ENCODE data around the gene STAC2. TPM values are rescaled to one million over a fixed set of nuclear protein-coding genes. Genes with fewer than 3 reads are reported as not detected.

STAC2 gene
- polyA plus RNA-seq, 1 experiment: not detected

DNA sequence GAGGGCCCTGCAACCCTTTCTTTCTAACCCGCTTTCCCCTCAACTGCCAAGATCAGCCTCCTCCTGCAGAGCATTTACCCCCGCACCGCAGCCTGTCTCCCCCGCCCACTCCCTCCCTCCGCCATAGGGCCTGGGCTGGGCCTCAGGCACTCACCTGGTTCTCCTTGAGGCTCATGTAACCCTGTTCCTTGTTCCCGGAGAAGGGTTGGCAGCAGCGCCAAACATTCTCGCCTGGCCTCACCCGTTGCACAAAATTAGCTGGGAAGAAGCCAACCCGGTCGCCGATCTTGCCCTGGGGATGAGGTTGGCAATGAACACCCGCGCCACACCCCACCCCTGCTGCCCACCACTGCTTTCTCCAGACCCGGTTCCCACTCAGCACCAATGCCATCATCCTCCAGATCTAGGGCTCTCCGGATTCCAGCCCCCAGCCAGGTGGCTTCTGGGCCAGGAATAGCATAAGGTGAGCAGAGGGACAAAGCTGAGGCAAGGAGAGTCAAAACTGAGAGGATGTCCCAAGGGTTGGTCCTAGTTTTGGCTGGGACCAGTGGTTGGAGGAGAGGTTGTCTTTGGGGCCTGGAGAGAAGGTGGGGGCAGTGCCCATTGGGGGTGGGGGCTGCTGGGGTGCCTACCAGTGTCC, 12.8 kb downstream of the STAC2 start:
- TF ChIP-seq, protein P1, sequence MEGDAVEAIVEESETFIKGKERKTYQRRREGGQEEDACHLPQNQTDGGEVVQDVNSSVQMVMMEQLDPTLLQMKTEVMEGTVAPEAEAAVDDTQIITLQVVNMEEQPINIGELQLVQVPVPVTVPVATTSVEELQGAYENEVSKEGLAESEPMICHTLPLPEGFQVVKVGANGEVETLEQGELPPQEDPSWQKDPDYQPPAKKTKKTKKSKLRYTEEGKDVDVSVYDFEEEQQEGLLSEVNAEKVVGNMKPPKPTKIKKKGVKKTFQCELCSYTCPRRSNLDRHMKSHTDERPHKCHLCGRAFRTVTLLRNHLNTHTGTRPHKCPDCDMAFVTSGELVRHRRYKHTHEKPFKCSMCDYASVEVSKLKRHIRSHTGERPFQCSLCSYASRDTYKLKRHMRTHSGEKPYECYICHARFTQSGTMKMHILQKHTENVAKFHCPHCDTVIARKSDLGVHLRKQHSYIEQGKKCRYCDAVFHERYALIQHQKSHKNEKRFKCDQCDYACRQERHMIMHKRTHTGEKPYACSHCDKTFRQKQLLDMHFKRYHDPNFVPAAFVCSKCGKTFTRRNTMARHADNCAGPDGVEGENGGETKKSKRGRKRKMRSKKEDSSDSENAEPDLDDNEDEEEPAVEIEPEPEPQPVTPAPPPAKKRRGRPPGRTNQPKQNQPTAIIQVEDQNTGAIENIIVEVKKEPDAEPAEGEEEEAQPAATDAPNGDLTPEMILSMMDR (IDR thresholded peaks at IDR 0.05; ENCODE audit: low read depth, low read length): no peak
- peaks cover 21% of the 10 kb centered on the region for H3K27me3 ChIP-seq (ENCODE audit: control insufficient read depth, insufficient read depth, low read length)
- ChIA-PET POLR2A (interaction anchor here (0.6 kb wide), 1 partner anchor 13 kb away, joined by 7 read pairs; the partner anchor contains the start of gene RPL19), CTCF (no interaction called here)
- no peak overlapping the region for H3K4me3 ChIP-seq (ENCODE audit: low read depth, low read length)
- DNase-seq (ENCODE audit: low read depth, low spot score): no peak
- H3K9me3 ChIP-seq (ENCODE audit: control insufficient read depth, insufficient read depth, low read length): no peaks in the 10 kb centered on the region; the same call in 1 of the 2 replicates
- H3K27ac ChIP-seq (ENCODE audit: low read depth, low read length): no peak overlapping the region

DNA sequence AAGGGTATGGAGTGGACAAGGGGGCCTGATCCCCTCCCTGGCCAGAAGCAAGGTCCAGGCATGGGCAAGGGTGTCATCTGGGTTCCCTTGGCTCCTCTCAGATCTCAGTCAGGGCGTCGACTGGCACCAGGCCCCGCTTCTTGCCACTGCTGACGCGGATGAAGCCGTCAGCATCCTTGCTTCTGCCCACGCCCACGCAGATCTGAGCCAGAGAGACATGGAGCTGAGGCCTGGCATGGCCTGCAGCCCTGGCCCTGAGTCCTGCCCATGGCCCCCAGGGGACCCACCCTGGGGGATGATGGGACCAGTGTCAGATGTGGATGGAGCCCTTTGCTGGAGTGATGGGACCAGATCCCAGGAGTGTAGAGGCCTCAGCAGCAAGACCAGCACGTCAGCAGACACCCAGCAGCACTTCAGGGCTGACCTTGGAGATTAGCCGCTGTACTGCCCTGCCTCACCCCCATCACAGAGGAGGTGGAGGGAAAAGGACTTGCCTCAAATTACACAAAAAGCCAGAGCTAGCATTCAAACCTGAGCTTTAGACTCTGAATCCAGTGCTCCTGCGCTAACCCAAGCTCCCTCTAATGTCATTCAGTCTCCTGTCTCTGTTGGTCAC, 13.4 kb downstream of the STAC2 start:
- CTCF ChIA-PET: no interaction called here
- no peaks in the 10 kb centered on the region for H3K9me3 ChIP-seq (ENCODE audit: control insufficient read depth, insufficient read depth, low read length)
- POLR2A ChIA-PET: interaction anchor here (0.6 kb wide), 1 partner anchor 12 kb away, joined by 7 read pairs; the partner anchor contains the start of gene RPL19
- TF ChIP-seq, protein P1 (IDR thresholded peaks at IDR 0.05; ENCODE audit: low read depth, low read length): no peak
- peaks cover 16% of the 10 kb centered on the region for H3K27me3 ChIP-seq (ENCODE audit: control insufficient read depth, insufficient read depth, low read length)
- H3K27ac ChIP-seq (ENCODE audit: low read depth, low read length): no peak overlapping the region
- no peak for DNase-seq (ENCODE audit: low read depth, low spot score)
- H3K4me3 ChIP-seq (ENCODE audit: low read depth, low read length): no peak overlapping the region

DNA sequence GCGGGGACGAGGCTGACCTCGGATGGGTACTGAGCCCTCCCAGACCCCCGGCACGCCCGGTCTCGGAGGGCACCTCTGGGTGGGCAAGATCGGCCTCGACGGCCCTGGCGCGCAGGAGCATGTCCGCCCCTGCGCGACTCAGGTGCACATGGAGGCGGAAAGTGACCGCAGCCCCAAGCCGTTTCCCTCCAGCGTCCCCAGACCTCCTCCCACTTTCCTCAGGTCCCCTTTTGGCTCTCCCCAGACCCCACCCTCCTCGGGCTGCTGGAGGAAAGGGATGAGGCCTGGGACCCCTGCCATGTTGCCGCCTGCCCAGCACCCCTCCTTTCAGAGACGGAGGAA, 15.7 kb downstream of the STAC2 start:
- DNase-seq (ENCODE audit: low read depth, low spot score): no peak
- CTCF ChIA-PET: interaction anchor here (1.0 to 2.5 kb wide), 3 partner anchors 25 to 46 kb away, joined by 3 to 23 read pairs (median 4); no protein-coding TSS in a partner anchor
- Histone ChIP-seq H3K4me3 (ENCODE audit: low read depth, low read length) (peak overlapping the region; percentile 56), H3K27me3 (ENCODE audit: control insufficient read depth, insufficient read depth, low read length) (peaks cover 2% of the 10 kb centered on the region), H3K27ac (ENCODE audit: low read depth, low read length) (no peak overlapping the region), H3K9me3 (ENCODE audit: control insufficient read depth, insufficient read depth, low read length) (no peaks in the 10 kb centered on the region)
- TF ChIP-seq, protein P1 (IDR thresholded peaks at IDR 0.05; ENCODE audit: low read depth, low read length): no peak
- POLR2A ChIA-PET: interaction anchor here (1.4 kb wide), 1 partner anchor 10 kb away, joined by 17 read pairs; the partner anchor contains the start of gene RPL19

DNA sequence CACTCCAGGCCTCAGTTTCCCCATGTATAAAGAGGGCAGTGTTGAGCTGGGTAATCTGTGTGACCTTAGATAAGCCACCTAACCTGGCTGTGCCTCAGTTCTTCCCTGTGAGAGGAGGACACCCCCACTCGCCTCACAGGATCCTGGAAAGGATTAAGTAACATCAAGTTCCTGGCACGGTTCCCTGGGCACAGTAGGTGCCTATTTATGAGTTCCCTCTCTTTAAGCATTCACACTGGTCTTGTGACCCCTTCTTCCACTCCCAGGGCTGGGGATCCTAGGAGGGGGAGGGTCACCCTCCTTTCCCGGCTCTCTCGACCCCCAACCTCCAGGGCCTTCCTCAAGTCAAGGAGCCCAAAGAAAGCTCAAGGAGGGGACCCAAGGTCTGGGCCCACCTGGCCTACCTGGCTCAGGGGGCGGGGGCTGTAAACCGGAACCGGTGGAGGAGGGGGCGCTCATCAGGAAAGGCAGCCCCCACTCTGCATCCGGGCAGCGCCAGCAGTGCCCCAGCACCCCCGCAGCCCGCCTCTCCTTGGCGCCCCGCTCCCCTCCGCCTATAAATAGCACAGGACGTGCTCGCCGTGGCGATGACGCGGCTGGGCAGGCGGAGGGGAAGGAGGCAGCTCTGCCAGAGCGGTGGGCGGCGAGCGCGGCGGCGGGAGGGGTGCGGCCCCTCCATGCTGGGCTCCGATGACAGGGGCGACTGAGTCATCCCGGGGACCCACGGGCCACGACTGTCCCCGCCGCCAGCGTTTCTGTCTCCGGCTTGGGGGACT, 16.2 kb downstream of the STAC2 start:
- TF ChIP-seq, protein P1 (IDR thresholded peaks at IDR 0.05; ENCODE audit: low read depth, low read length): no peak
- no peaks in the 10 kb centered on the region for H3K9me3 ChIP-seq (ENCODE audit: control insufficient read depth, insufficient read depth, low read length)
- ChIA-PET POLR2A (interaction anchor here (1.4 kb wide), 2 partner anchors 10 to 35 kb away, joined by 5 to 17 read pairs; partner anchors contain the start of gene RPL19), CTCF (interaction anchor here (1.0 to 2.5 kb wide), 5 partner anchors 22 to 56 kb away, joined by 3 to 23 read pairs (median 4); no protein-coding TSS in a partner anchor)
- H3K27me3 ChIP-seq (ENCODE audit: control insufficient read depth, insufficient read depth, low read length): peaks cover under 1% of the 10 kb centered on the region
- peak overlapping the region; percentile 56 for H3K4me3 ChIP-seq (ENCODE audit: low read depth, low read length)
- DNase-seq (ENCODE audit: low read depth, low spot score): no peak
- peak overlapping the region; percentile 11 for H3K27ac ChIP-seq (ENCODE audit: low read depth, low read length)
